Neuron (in vitro differentiated cells): ENCODE results near the gene RAD51B.
"Not testable (repeated sequence)": the region's sequence is repeated elsewhere in the genome, so short reads cannot be mapped to it uniquely, and the experiment has no call there.

Source experiments
- H2AFZ ChIP-seq: one replicate; pipeline ENCODE4 v1.6.1; 2013; ENCODE audit warnings: low read depth, mild to moderate bottlenecking, inconsistent platforms, low read length, moderate library complexity
- H3K27me3 ChIP-seq: one replicate; pipeline ENCODE4 v1.6.1; 2013; ENCODE audit warnings: low read length; ENCODE audit not compliant: insufficient read depth
- H3K36me3 ChIP-seq: one replicate; pipeline ENCODE4 v1.6.1; 2013; ENCODE audit warnings: low read length; ENCODE audit not compliant: insufficient read depth
- H3K4me1 ChIP-seq: one replicate; pipeline ENCODE4 v1.6.1; 2013; ENCODE audit warnings: low read length; ENCODE audit not compliant: insufficient read depth
- H3K4me3 ChIP-seq: 2 replicates; pipeline ENCODE4 v1.5.1; 2013; ENCODE audit warnings: mild to moderate bottlenecking, low read length, moderate library complexity
- H3K9me3 ChIP-seq: one replicate; pipeline ENCODE4 v1.6.1; 2013; ENCODE audit warnings: low read length

Gene RAD51B

DNA sequence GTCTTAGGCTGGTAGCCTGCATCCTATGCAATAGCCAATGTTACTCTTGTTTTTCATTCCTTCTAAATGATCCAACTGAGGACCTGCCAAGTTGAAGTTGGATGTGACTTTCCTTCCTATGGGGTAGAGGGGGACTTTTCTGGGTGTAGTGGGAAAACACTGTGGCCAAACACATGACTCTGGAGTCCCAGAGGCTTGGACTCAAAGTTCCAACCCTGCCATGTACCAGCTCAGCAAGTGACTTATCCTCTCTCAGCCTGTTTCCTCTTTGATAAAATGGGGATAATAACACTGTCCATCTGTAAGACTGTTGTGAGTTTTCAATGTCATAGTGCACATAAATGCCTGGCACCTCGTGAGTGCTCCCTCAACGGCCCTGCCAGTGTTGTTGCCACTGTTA, 876.3 kb downstream of the RAD51B start:
- Histone ChIP-seq H3K4me3 (no peak overlapping the region), H2AFZ (no peak overlapping the region), H3K4me1 (peaks cover 17% of the 10 kb centered on the region), H3K9me3 (peaks cover 3% of the 10 kb centered on the region), H3K36me3 (no peaks in the 10 kb centered on the region), H3K27me3 (no peaks in the 10 kb centered on the region)

DNA sequence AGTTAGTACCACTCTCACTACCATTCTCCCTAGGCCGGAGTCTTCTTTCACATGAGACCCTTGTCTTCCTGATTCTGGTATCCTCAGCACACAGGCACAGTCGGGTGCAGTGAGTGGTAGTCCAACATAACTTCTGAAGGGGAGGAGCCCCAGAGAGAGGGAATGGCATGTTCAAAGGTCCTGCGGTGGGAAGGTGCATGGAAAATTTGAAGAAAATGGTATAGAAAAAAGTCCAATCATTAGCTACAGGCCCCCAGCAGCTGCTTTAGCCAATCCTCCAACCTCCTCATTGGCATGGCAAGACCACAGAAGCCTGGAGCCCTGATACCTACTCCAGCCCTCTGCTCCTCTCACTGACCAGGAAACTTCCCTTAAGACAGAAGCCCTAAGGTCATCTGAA, 876.7 kb downstream of the RAD51B start:
- Histone ChIP-seq H3K36me3 (no peaks in the 10 kb centered on the region), H3K4me3 (no peak overlapping the region), H2AFZ (no peak overlapping the region), H3K4me1 (peaks cover 15% of the 10 kb centered on the region), H3K9me3 (peaks cover 5% of the 10 kb centered on the region), H3K27me3 (no peaks in the 10 kb centered on the region)

DNA sequence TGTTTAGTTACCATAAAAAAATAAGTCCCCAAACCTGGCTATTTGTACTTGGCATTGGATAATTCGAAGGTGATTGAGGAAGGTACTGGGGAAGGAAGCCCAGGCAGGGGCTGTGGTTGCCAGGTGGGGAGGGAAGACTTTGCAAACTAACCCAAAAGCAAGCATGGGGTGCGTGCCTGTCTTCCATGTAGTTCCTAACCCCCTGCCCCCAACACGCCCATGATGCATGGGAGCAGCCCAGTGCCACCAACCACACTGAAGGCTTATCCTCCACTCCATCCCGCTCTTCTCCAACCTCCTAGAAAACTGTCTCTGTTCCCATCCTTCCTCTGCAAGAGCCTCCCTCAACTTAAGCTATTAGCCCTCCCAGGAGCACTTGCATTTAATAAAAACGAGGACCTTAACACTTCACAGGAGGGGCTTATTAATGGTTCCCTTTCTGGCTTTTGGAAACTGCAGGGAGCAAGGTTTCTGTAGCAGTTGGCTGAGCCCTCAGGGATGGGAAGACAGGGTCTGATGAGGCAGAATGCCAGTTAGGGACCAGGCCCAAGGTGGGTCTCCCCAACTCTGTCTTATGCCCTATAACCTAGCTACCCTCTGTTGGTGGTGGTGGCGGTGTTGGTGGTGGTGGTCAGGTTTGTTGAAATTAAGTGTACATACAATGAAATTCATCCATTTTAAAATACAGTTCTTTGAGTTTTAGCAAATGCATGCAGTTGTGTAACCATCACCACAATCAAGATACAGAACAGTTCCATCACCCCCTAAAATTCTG, 877.3 kb downstream of the RAD51B start:
- Histone ChIP-seq H3K4me3 (no peak overlapping the region), H3K36me3 (no peaks in the 10 kb centered on the region), H3K9me3 (peaks cover 5% of the 10 kb centered on the region), H3K27me3 (no peaks in the 10 kb centered on the region), H3K4me1 (peaks cover 8% of the 10 kb centered on the region), H2AFZ (no peak overlapping the region)

DNA sequence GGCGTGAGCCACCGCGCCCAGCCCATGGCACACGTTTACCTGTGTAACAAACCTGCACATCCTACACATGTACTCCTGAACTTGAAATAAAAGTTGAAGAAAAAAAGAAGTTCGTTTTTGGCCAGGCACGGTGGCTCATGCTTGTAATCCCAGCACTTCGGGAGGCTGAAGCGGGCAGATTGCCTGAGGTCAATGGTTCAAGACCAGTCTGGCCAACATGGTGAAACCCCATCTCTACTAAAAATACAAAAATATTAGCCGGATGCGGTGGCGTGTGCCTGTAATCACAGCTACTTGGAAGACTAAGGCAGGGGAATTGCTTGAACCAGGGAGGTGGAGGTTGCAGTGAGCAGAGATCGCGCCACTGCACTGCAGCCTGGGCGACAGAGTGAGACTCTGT, 879.2 kb downstream of the RAD51B start:
- H3K4me3 ChIP-seq, H3K4me1 ChIP-seq, H2AFZ ChIP-seq, H3K9me3 ChIP-seq, H3K36me3 ChIP-seq, H3K27me3 ChIP-seq: not testable (repeated sequence)

DNA sequence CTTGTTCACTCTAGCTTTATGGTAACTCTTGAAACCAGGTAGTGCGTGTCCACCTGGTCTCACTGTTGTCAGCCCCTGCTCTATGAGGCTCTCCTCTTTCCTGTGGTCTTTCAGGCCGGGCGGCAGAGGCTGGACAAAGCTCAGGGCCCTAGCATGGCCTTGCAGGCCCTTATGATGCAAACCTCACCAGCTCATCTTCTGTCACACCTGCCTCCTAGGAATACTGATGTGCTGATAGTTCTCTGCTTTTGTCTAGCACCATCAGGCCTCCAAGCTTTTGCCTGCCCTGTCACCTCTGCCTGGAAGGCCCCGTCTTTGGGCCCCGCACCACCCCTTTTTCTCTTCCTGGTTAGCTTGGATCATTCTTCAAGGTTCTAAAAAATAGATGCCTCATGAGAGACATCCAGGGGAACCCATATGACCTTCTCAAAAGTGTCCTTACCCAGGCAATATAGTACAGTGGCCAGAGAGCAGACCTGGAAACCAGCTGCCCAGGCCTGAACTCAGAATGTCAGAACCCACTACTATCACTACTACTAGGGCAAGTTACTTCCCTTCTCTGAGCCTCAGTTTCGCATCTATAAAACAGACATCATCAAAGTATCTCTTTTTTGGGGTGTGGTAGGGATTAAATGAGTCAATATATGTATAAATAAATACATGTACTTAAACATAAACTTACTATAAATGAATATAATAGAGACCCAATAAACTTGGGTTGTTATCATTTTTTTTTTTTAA, 881.6 kb downstream of the RAD51B start:
- no peaks in the 10 kb centered on the region for H3K36me3 ChIP-seq
- H2AFZ ChIP-seq = no peak overlapping the region
- H3K4me3 ChIP-seq = no peak overlapping the region
- peaks cover 2% of the 10 kb centered on the region for H3K4me1 ChIP-seq
- no peaks in the 10 kb centered on the region for H3K27me3 ChIP-seq
- peaks cover 5% of the 10 kb centered on the region for H3K9me3 ChIP-seq

DNA sequence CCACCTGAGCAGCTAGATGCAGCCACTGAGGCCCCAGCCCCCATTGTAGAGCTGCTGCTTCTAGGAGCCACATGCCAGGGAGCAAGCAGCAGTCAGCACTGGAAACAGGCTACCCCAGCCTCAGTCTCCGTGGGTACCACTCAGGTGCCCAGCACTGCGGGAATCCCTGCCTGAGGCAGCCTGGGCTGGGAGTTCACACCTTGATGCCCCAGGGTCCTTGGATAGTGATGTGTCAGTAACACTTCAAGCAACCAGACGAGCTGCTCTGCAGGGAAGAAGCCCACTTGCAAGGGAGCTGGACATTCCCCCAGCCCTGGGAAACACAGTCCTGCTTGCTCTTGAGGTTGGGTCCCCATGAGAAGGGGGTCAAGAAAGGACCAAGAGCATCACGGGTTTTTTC, 882.6 kb downstream of the RAD51B start:
- H2AFZ ChIP-seq = no peak overlapping the region
- no peaks in the 10 kb centered on the region for H3K36me3 ChIP-seq
- peaks cover 2% of the 10 kb centered on the region for H3K4me1 ChIP-seq

DNA sequence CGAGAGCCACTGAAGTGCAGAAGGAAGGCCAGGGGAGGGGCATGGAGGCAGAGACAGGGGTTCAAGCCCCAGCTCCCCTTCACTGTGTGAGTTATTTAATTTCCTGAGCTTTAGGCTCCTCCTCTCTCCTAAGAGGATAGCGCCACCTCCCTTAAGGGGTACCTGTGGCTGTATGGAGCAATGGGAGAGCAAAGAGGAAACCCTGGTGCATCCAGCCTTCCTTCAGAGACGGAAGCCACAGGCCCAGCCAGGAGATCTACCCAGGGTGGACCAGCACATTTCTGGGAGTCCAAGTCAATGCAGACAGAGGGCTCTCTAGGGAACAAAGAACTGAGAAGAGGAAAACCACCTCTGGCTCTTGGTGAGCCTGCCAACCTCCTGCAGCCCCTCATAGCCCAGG, 883.0 kb downstream of the RAD51B start:
- Histone ChIP-seq H3K4me1 (peaks cover 2% of the 10 kb centered on the region), H3K27me3 (no peaks in the 10 kb centered on the region), H3K9me3 (peaks cover 3% of the 10 kb centered on the region), H3K36me3 (no peaks in the 10 kb centered on the region), H2AFZ (no peak overlapping the region), H3K4me3 (no peak overlapping the region)

More for the DNA sequence above, 882.6 kb downstream of the RAD51B start:
- Histone ChIP-seq H3K27me3 (no peaks in the 10 kb centered on the region), H3K9me3 (peaks cover 3% of the 10 kb centered on the region), H3K4me3 (no peak overlapping the region)

DNA sequence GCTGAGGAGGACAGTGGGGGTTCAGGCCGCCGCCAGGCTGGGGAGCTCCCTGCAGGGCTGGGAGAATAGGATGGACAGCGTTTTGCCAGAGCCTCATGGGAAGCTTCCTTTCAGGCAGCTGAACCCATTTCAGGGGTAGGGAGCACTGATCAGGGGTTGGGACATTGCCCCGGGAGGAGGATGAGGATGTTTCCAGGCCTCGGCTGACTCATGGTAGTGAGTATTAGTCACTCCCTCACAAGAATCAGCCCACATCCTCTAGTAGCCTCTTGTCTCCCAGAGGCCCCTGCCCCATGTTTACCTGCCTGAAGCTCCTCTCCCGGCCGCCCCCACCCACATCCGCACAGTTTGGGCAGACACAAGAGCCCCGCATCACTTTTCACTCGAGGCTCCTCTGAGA, 883.5 kb downstream of the RAD51B start:
- peaks cover 3% of the 10 kb centered on the region for H3K9me3 ChIP-seq

DNA sequence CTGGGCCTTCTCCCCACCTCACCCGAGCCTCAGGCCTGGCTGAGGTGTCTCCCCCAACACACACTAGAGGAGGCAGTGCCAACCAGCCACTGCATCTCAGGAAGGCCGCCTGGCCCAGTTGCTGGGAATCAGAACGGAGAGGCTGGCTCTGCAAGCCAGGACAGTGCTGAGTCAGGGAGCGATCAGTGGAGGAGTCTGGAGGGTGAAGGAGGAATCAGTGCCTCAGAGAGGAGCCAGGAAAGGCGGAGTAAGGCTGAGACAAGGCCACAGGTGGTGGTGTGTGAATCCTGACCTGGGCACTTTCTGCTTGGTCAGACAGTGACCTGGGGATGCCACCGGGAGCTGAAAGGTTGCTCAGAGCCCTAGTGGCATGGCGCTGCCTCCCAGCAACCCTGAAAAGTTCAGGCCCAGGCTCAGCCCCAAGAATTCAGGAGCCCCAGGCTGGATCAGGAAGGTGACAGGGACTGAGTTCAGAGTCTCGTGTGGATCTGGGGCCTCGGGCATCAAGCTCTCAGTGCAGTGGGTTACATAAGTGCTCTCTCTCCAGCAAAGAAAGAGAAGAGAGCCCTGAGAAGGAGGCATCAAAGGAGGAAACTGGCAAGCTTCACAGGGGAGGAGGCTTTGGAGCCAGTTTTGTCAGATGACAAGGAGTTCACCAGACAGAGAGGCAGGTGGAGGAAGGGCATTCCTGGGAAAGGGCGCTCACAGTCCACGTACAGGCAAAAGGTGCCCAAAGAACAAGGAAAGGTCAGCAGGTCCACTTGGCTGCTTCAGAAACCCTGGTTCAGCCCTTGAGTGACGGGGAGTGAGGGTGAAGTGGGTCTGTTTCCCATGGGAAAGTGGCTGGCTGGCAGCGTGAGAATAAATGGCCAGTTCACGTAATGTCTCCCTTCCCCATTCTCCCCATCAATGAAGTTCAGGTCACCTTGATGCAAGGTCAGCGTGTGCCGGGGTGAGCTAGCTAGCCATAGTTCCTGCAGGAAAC, 885.4 kb downstream of the RAD51B start:
- no peak overlapping the region for H2AFZ ChIP-seq
- H3K36me3 ChIP-seq = no peaks in the 10 kb centered on the region
- H3K4me3 ChIP-seq = no peak overlapping the region
- peaks cover 3% of the 10 kb centered on the region for H3K9me3 ChIP-seq
- peaks cover 2% of the 10 kb centered on the region for H3K4me1 ChIP-seq
- no peaks in the 10 kb centered on the region for H3K27me3 ChIP-seq

More for the DNA sequence above, 883.5 kb downstream of the RAD51B start:
- Histone ChIP-seq H3K4me1 (peaks cover 2% of the 10 kb centered on the region), H2AFZ (no peak overlapping the region), H3K36me3 (no peaks in the 10 kb centered on the region), H3K27me3 (no peaks in the 10 kb centered on the region), H3K4me3 (no peak overlapping the region)

DNA sequence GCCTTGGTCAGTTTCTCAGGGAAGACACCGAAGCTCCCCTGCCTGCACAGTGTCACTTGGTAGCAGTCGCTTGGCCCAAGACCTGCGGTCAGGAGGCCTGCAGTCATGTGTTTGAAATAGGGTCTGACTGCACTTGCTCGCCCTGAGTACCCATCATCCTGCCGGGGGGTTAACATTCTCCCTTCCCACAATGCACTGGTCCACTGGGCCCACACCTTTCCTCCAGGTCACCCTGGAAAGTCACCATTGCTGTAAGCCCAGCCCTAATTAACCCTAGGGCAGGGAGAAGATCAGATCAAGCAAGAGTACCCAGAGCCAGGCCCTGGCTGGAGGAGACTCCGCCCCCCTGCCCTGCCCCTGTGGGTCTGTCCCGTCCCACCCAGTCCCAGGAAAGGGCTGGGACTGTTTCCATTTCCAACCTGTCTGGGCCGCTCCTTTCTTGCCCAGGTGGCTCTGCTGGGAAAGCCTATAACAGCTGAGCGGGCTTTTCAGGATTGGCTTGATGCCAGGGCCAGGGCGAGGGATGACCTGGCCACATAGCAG, 886.2 kb downstream of the RAD51B start:
- Histone ChIP-seq H3K4me3 (no peak overlapping the region), H3K4me1 (peaks cover 2% of the 10 kb centered on the region), H3K9me3 (peaks cover 2% of the 10 kb centered on the region), H3K27me3 (no peaks in the 10 kb centered on the region), H2AFZ (no peak overlapping the region), H3K36me3 (no peaks in the 10 kb centered on the region)

DNA sequence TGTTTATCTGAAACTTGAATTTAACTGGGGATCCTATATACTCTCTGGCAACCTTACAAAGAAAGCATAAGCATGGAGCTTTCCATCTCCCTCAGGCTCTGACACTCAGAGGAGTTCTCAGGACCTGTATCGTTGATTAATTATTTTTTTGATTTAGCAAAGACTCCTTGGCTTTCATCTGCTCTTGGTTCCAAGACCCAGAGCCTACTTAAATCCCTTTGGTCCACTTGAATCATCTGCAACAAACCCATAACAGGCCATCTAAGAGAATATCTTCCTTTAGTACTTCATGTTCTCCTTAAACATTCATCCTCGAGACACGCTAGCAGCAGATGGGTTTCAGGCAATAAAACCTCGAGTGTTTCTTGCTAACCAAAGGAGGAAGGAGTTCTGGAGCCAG, 887.9 kb downstream of the RAD51B start:
- Histone ChIP-seq H3K4me3 (no peak overlapping the region), H3K27me3 (no peaks in the 10 kb centered on the region), H3K4me1 (peaks cover 2% of the 10 kb centered on the region), H3K36me3 (no peaks in the 10 kb centered on the region), H3K9me3 (no peaks in the 10 kb centered on the region), H2AFZ (no peak overlapping the region)

DNA sequence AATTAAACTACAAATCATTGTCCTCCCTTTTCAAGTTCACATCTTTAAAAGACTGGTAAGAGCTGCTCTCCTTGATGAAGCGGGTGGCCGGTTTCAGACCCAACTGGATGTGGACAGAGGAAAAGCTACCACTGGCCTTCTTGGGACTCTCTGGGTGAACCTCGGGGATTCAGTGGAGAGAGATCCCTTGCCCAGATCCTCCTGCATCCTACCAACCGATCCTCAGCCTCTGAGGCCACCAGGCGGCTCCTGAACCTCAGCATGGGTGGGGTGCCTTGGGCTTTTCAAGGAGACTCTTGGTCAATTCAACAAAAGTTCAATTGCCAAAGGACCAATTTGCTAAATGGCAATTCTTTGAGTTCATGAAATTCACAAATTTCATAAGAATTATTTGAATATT, 888.8 kb downstream of the RAD51B start:
- Histone ChIP-seq H3K4me3 (no peak overlapping the region), H3K27me3 (no peaks in the 10 kb centered on the region), H3K9me3 (no peaks in the 10 kb centered on the region), H3K36me3 (no peaks in the 10 kb centered on the region), H3K4me1 (peaks cover 2% of the 10 kb centered on the region), H2AFZ (no peak overlapping the region)
